ENCODE results near the gene ARSI.

GRCh38 chr5:150316320-150316719 lies 13.6 kb upstream of the ARSI start:
- TF ChIP-seq POLR2A (IDR thresholded peaks at IDR 0.05; ENCODE audit: low read depth, low read length) (no peak), CTCF (IDR thresholded peaks at IDR 0.05; ENCODE audit: extremely low read depth in 1 of 2, insufficient read depth in 1 of 2, low read depth in 1 of 2, low read length in 2 of 2) (no peak), EZH2 (IDR thresholded peaks at IDR 0.05; ENCODE audit: borderline replicate concordance, low read depth, low read length, severe bottlenecking) (no peak), POLR2AphosphoS5 (IDR thresholded peaks at IDR 0.05; ENCODE audit: insufficient read depth, low read depth, low read length) (no peak)

All from endothelial cell of umbilical vein (primary cell).